Measurements from ENCODE around the gene DACT2. TPM values are rescaled to one million over a fixed set of nuclear protein-coding genes. Genes with fewer than 3 reads are reported as not detected.

DACT2 gene
- total and polyA plus RNA-seq, 9 of the 15 experiments (the other 6 are each of a cell fraction or from before 2014, with no cell fraction given): not detected

DNA sequence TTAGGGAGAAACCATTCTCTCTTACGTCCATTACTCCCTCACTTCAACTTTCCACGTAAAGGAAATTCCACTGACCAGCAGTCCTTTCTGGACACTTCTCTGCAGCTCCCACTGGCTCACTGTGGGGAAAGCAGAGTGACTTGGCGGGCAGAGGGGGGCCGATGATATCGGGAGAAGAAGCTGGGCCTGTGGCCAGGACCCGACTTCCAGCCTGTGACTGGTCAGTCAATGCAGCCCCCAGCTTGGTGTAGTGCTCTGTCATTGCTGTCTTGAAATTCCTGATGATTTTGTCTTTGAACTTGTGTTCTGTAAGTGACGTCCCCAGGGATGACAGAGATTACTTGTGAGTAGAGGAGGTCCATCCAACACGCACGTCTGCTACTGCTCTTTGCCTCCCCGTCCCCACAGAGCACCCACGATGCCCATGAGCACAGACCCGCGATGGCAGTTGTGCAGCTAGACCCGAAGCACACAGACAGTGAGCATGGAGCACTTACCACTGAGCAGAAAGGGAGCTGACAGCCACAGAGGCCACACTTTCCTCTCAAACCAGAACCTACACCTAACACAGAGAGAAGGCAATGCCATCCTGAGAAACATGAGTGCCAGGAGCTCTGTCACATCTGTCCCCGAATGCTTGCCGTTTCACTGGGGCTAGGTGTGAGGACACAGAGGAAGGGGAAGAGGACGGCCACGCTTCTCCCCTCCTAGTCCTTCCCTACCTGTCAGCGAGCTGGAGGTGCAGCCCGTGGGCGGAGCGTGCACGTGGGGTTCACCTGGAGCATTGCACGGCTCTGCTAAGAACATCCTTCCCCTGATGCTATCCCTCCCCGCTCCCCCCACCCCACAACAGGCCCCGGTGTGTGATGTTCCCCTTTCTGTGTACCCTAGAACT, 25.7 kb downstream of the DACT2 start (continued):
- TF ChIP-seq, protein P1, sequence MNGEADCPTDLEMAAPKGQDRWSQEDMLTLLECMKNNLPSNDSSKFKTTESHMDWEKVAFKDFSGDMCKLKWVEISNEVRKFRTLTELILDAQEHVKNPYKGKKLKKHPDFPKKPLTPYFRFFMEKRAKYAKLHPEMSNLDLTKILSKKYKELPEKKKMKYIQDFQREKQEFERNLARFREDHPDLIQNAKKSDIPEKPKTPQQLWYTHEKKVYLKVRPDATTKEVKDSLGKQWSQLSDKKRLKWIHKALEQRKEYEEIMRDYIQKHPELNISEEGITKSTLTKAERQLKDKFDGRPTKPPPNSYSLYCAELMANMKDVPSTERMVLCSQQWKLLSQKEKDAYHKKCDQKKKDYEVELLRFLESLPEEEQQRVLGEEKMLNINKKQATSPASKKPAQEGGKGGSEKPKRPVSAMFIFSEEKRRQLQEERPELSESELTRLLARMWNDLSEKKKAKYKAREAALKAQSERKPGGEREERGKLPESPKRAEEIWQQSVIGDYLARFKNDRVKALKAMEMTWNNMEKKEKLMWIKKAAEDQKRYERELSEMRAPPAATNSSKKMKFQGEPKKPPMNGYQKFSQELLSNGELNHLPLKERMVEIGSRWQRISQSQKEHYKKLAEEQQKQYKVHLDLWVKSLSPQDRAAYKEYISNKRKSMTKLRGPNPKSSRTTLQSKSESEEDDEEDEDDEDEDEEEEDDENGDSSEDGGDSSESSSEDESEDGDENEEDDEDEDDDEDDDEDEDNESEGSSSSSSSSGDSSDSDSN (IDR thresholded peaks at IDR 0.05; ENCODE audit: borderline replicate concordance in 1 of 2, low read depth in 2 of 2, low read length in 2 of 2): no peak
- TF ChIP-seq RBBP5 (IDR thresholded peaks at IDR 0.05; ENCODE audit: borderline replicate concordance, insufficient read depth, low read length, poor library complexity, severe bottlenecking) (no peak), NFIC (IDR thresholded peaks at IDR 0.05) (no peak), E2F3 (CRISPR knock-in tag; IDR thresholded peaks at IDR 0.05) (no peak), SIX5 (IDR thresholded peaks at IDR 0.05; ENCODE audit: borderline replicate concordance in 1 of 2, insufficient read depth in 1 of 2, low read depth in 1 of 2, low read length in 2 of 2) (no peak), NFXL1 (CRISPR knock-in tag; IDR thresholded peaks at IDR 0.05) (no peak), PHF21A (IDR thresholded peaks at IDR 0.05; ENCODE audit: borderline replicate concordance, low read depth) (no peak)
- TF ChIP-seq, protein P2, sequence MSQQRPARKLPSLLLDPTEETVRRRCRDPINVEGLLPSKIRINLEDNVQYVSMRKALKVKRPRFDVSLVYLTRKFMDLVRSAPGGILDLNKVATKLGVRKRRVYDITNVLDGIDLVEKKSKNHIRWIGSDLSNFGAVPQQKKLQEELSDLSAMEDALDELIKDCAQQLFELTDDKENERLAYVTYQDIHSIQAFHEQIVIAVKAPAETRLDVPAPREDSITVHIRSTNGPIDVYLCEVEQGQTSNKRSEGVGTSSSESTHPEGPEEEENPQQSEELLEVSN (IDR thresholded peaks at IDR 0.05; ENCODE audit: borderline replicate concordance in 1 of 2, extremely low read depth in 1 of 2, insufficient read depth in 1 of 2, insufficient read length in 1 of 2, low read depth in 1 of 2, low read length in 1 of 2, poor library complexity in 1 of 2, severe bottlenecking in 1 of 2): no peak
- TF ChIP-seq, protein P3, sequence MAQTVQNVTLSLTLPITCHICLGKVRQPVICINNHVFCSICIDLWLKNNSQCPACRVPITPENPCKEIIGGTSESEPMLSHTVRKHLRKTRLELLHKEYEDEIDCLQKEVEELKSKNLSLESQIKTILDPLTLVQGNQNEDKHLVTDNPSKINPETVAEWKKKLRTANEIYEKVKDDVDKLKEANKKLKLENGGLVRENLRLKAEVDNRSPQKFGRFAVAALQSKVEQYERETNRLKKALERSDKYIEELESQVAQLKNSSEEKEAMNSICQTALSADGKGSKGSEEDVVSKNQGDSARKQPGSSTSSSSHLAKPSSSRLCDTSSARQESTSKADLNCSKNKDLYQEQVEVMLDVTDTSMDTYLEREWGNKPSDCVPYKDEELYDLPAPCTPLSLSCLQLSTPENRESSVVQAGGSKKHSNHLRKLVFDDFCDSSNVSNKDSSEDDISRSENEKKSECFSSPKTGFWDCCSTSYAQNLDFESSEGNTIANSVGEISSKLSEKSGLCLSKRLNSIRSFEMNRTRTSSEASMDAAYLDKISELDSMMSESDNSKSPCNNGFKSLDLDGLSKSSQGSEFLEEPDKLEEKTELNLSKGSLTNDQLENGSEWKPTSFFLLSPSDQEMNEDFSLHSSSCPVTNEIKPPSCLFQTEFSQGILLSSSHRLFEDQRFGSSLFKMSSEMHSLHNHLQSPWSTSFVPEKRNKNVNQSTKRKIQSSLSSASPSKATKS (CRISPR knock-in tag; IDR thresholded peaks at IDR 0.05): no peak
